GM19328 (cell line): Measurements from ENCODE around the gene DIO3.
"Not testable (repeated sequence)": the region's sequence is repeated elsewhere in the genome, so short reads cannot be mapped to it uniquely, and the experiment has no call there.

Experiments
- ATAC-seq: cut with Tn5 transposase; IDR thresholded peaks from one replicate; pipeline ENCODE4 v1.9.1; 2021; ENCODE audit warnings: mild to moderate bottlenecking, moderate library complexity; ENCODE audit not compliant: unreplicated experiment

DIO3 gene

GRCh38 chr14:101557811-101558738 lies 3.2 kb upstream of the DIO3 start:
- no peak for ATAC-seq

GRCh38 chr14:101558739-101559240 lies 2.5 kb upstream of the DIO3 start:
- no peak for ATAC-seq

DNA sequence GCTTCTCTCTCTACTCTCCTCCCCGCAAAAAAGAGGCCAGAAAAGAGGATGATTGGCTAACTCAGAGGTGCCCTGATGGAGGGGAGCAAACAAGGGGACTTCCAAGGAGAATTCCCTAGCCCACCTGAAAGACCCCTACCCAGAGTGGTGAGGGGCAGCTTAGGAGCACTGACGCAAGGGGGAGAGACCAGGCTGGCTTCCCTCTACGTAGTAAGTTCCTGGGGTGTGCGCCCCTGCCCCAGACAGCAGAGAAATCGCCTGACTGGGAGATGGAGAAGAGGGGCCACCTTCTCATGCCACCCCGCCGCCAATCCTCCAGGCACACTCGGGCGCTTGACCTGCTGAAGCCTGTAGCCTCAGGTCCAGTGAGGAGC lies 2.1 kb upstream of the DIO3 start:
- ATAC-seq, result no peak

DNA sequence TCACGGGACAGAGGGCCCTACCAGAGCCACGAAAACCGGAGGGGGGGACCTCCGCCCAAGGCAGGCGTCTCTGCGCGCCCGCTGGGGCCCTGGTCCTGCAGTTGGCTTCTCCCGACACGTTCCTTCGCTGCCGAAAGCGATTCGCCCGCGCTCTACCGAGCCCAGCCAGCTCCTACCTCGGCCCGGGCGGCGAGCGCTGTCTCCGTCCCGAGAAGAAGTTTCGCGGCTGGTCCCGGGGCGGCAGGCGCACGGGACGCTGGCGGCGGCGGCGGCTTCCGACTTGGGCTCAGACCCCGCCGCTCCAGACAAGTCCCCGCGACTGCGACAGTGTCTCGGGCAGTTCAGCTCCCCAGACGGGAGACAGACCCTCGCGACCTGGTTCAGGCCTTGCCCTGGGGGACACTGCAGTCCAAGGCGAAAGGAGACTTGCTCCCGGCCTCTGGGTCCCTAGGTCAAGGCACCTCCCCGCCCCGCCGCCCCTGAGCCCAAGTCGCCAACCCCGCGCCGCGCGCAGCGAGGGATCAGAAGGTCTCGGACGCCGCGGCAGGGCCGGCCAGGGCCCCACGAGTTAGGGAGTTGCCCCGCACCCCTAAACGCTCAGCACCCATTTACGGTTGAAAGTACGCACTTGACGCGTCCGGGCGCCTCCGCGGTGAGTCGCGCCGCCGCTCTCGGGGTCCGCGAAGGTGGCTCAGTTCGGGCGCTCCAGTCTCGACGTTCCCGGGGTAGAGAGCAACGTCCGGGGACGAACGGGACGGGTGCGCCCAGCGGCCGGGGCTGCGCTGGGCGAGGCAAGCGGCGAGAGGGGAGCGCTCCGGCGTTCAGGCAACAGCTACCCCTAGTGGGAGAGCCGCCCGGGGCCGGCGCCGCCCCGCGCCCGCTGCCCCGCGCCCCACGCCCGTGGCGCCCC lies 1.4 kb upstream of the DIO3 start:
- no peak for ATAC-seq

- ATAC-seq, result no peak
Observed at GRCh38 chr14:101560534-101561113, 671 bp upstream of the DIO3 start.

DNA sequence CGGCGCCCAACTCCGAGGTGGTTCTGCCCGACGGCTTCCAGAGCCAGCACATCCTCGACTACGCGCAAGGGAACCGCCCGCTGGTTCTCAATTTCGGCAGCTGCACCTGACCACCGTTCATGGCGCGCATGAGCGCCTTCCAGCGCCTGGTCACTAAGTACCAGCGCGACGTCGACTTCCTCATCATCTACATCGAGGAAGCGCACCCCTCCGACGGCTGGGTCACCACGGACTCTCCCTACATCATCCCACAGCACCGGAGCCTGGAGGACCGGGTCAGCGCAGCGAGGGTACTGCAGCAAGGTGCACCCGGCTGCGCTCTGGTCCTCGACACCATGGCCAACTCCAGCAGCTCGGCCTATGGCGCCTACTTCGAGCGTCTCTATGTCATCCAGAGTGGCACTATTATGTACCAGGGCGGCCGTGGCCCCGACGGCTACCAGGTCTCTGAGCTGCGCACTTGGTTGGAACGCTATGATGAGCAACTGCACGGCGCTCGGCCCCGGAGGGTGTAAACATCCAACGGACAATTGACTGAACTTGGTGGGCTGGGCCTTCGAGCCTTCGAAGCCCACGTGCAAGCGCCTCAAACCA lies 699 bp downstream of the DIO3 start:
- no peak for ATAC-seq

DNA sequence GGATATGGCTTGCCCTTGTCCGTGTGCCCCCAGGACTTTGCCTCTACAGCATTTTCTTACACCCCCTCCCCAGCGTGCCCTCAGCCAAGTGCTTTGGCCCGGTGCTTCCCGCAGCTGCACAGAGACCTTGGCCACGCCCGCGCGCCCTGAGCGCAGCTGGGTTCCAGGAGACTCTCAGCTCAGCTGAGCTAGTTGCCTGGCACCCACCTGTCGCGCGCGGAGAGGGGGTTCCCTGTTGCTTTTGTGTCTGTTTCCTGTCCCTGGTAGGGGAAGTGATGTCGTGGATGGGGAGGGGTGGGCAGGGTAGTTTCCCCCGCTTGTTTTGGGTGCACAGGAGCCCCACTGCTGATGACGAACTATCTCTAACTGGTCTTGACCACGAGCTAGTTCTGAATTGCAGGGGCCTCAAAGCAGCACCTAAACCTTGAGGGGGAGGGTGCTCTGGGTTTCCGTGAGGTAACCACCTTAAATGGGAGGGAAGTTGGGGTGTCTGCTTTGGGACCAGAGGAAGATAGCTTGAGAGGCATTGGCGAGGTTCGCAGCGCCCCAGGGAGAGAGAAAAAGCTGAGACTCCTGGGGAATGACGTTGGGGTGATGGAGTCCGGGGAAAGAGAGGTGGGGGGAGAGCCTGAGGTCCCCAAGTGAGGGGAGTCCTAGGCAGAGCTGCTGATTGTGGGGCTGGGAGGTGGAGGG lies 1.5 kb downstream of the DIO3 start:
- ATAC-seq, result no peak

DNA sequence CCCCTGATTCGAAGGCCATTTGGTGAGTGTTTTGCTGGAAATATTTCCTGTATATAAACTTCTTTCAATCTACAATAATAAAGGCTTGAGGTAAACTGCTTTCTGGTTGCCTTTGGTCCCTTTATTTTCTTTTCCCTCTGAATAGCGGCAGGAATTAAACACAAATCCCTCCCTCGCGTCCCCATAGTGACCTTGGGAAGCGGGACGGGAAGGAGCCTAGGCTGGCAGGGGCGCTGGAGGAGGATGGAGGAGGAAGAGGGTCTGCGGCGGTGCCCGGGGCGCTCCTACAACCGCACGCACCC lies 2.0 kb downstream of the DIO3 start:
- no peak for ATAC-seq

- no peak for ATAC-seq
Observed at GRCh38 chr14:101563654-101564443, 2.6 kb downstream of the DIO3 start.

GRCh38 chr14:101564444-101564776 lies 3.1 kb downstream of the DIO3 start:
- ATAC-seq, result no peak

- ATAC-seq, result no peak
Observed at GRCh38 chr14:101564819-101565698, 3.8 kb downstream of the DIO3 start.

GRCh38 chr14:101567252-101567651 lies 6.0 kb downstream of the DIO3 start:
- no peak for ATAC-seq

GRCh38 chr14:101571004-101571403 lies 9.7 kb downstream of the DIO3 start:
- ATAC-seq, result no peak

DNA sequence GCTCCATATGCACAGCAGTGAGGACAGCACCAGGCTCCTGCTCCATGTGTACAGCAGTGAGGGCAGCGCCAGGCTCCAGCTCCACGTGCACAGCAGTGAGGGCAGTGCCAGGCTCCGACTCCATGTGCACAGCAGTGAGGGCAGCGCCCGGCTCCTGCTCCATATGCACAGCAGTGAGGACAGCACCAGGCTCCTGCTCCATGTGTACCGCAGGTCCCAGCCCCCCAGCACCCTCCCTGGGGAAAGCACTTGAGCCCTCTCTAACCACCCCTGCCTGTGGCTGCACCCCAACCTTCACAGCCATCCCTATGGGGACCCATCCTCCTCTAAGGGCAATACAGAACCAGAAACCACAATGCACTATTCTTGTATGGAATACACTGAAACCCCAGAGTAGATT lies 11.2 kb downstream of the DIO3 start:
- not testable (repeated sequence) for ATAC-seq

GRCh38 chr14:101573289-101573688 lies 12.0 kb downstream of the DIO3 start:
- no peak for ATAC-seq

DNA sequence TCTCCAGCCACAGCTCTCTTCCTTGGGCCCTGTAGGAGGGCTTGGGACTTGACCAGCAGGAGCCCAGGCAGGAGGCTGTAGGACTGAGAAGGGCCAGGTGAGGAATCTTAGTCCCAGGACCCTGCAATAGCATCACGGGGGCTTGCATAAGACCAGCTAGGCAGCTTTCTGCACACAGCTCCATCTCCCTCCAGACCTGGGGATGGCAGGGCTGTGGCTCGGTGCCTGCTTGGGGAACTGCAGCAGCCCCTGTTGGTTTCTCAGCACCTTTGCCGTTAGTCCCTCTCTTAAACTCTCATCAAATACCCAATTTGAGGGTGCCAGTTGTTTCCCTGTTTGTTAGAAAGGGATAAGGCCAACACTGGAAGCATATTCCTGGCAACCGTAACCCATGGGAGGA lies 14.3 kb downstream of the DIO3 start:
- ATAC-seq, result no peak

DNA sequence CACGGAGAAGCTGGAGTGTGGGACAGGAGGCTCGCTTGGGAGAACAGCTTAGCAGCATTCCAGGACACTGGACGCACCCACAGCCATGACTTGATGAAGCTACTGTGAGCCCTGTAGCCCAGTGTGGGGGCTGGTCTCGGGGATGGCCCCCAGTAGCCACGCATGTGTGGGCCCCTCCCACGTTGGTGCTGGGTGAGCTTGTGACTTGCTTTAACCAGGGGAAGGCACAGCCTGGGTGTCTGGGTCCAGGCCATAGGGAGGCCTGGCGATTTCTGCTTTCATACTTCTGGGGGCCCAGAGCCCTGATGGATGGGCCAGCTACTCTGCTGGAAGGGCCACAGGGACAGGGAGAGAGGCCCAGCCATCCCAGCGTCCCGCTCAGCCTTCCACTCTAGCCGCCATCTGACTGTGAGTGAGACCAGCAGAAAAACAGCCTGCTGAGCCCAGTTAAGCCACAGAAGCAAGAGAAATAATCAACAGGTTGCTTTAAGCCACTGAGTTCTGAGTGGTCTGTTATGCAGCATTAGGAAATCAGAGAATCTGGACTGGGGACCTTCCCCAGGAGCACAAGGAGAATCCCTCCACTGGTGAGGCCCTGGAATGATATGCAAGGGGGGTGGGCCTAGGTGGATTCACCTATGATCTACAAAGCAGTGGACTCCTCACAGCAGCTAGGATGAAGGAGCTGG lies 16.1 kb downstream of the DIO3 start:
- ATAC-seq, result no peak

DNA sequence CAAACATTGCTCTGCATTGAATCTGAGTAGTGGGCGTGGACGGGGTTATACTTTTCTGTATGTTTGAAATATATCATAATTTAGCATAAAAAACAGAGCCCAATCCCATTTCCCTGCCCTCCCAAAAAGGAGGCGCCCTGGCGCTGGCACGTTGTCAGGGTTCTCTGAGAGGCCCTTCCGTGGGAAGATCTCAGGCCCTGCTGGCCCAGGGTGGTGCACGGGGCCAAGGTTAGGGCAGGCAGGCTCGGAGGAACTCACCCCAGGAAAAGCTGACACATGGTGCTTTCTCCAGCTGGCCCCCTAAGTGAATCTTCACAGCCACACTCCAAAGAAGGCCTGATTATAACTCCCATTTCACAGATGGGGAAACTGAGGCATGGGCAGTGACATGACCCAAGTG lies 17.2 kb downstream of the DIO3 start:
- ATAC-seq, result no peak
